ENCODE data around the gene CYP27B1. TPM values are rescaled to one million over a fixed set of nuclear protein-coding genes. Genes with fewer than 3 reads are reported as not detected.

The CYP27B1 gene
- total RNA-seq, 1 experiment from 2014 or later = 2.2 TPM

- peak; percentile 100 for DNase-seq (ENCODE audit: low read depth)
Measured at GRCh38 chr12:57751788-57752667, 14.8 kb downstream of the CYP27B1 start, which contains the start of gene CDK4. CDK4 (minus strand) TSS chr12:57752310; CDS start chr12:57751717, 593 bp downstream.

GRCh38 chr12:57751432-57751787, 15.5 kb downstream of the CYP27B1 start:
- no peak for DNase-seq (ENCODE audit: low read depth)

GRCh38 chr12:57750561-57751431, 16.1 kb downstream of the CYP27B1 start:
- no peak for DNase-seq (ENCODE audit: low read depth)

- DNase-seq (ENCODE audit: low read depth) = no peak
Measured at GRCh38 chr12:57749061-57749460, 17.8 kb downstream of the CYP27B1 start.

GRCh38 chr12:57746025-57746424, 20.9 kb downstream of the CYP27B1 start:
- no peak for DNase-seq (ENCODE audit: low read depth)

- no peak for DNase-seq (ENCODE audit: low read depth)
Measured at GRCh38 chr12:57745485-57745881, 21.4 kb downstream of the CYP27B1 start.

- peak; percentile 99 for DNase-seq (ENCODE audit: low read depth)
Measured at GRCh38 chr12:57744777-57745484, 21.9 kb downstream of the CYP27B1 start, which contains the start of gene TSPAN31. TSPAN31 (plus strand) TSS chr12:57745039; CDS start chr12:57745155, 116 bp downstream.

GRCh38 chr12:57744194-57744776, 22.6 kb downstream of the CYP27B1 start:
- DNase-seq (ENCODE audit: low read depth) = no peak

GRCh38 chr12:57743769-57744168, 23.1 kb downstream of the CYP27B1 start:
- DNase-seq (ENCODE audit: low read depth) = no peak

GRCh38 chr12:57741844-57742738, 24.8 kb downstream of the CYP27B1 start:
- DNase-seq (ENCODE audit: low read depth) = no peak

- no peak for DNase-seq (ENCODE audit: low read depth)
Measured at GRCh38 chr12:57741413-57741789, 25.5 kb downstream of the CYP27B1 start.

GRCh38 chr12:57740656-57741412, 26.0 kb downstream of the CYP27B1 start:
- peak; percentile 47 for DNase-seq (ENCODE audit: low read depth)

GRCh38 chr12:57739914-57740538, 26.9 kb downstream of the CYP27B1 start:
- DNase-seq (ENCODE audit: low read depth) = no peak

- no peak for DNase-seq (ENCODE audit: low read depth)
Measured at GRCh38 chr12:57739387-57739786, 27.5 kb downstream of the CYP27B1 start.

GRCh38 chr12:57738661-57739237, 28.1 kb downstream of the CYP27B1 start, which contains the start of gene AGAP2:
AGAP2 (minus strand) TSS chr12:57738742; CDS start chr12:57738246, 496 bp downstream.
- DNase-seq (ENCODE audit: low read depth) = peak; percentile 50

GRCh38 chr12:57737467-57738460, 29.1 kb downstream of the CYP27B1 start:
- DNase-seq (ENCODE audit: low read depth) = peak; percentile 58

GRCh38 chr12:57736741-57737466, 30.0 kb downstream of the CYP27B1 start:
- no peak for DNase-seq (ENCODE audit: low read depth)

All from Daoy (cell line).